Ovary (tissue), 9 donors: ENCODE data around the gene STAT4. TPM values are rescaled to one million over a fixed set of nuclear protein-coding genes. Genes with fewer than 3 reads are reported as not detected.

Experiments
- DNase-seq, 5 donors: peaks; one replicate each; pipeline ENCODE4 v3.0.0-alpha.2; 2019 to 2020
- H3K27ac ChIP-seq, 2 donors: fragments of 200-600 bp; one replicate each; pipeline versions ENCODE4 v1.5.1 to v1.8.0; 2019 to 2022
- H3K27me3 ChIP-seq: fragments of 200-600 bp; one replicate; pipeline ENCODE4 v1.8.0; 2022
- H3K36me3 ChIP-seq: fragments of 200-600 bp; sonication (generic); one replicate; pipeline ENCODE4 v1.5.1; 2019
- H3K4me1 ChIP-seq: one replicate; pipeline ENCODE4 v1.8.1; 2013; ENCODE audit warnings: mild to moderate bottlenecking, moderate library complexity; ENCODE audit not compliant: insufficient read depth
- H3K4me3 ChIP-seq: fragments of 200-600 bp; sonication (generic); one replicate; pipeline ENCODE4 v1.5.1; 2017
- H3K9me3 ChIP-seq, 2 donors: fragments of 200-600 bp in 1 of 2; sonication (generic) in 1 of 2; one replicate each; pipeline versions ENCODE4 v1.5.1 to v1.8.1; 2013 to 2019; ENCODE audit warnings: mild to moderate bottlenecking in 1 of 2, moderate library complexity in 1 of 2
- EP300 ChIP-seq: sonication (generic); formaldehyde crosslinking; IDR thresholded peaks from one replicate; pipeline ENCODE4 v1.6.1; 2017; ENCODE audit warnings: antibody characterized with exemption
- POLR2A ChIP-seq: fragments of 450-650 bp; IDR thresholded peaks from one replicate; pipeline ENCODE4 v1.6.1; 2017; ENCODE audit warnings: antibody characterized with exemption, mild to moderate bottlenecking, moderate library complexity
- WGBS, 3 donors: extraction: QIAGEN DNeasy Blood & Tissue Kit in 1 of 3; methylation state at CpG; one replicate each; pipeline versions ENCODE4 v1.1.5 to v1.1.7; 2013 to 2017; 5-methylcytosine and 5-hydroxymethylcytosine counted together
- intact Hi-C, 4 donors: fragments of 100-400 bp; cut with DNase I; formaldehyde crosslinking; loops; one replicate each; pipeline versions ENCODE4 v1.11.0 to v1.15.1; 2022 to 2023
- polyA plus RNA-seq, 2 donors: library from polyadenylated mRNA; stranded (reverse); fragments of 200-250 nt in 1 of 2; fragments of 350-450 nt in 1 of 2; fragmentation: Illumina TruSeq in 1 of 2; extraction: RNeasy Lipid Tissue Mini Kit (QIAGEN cat#74804) in 1 of 2; gene quantifications; one replicate each; pipeline ENCODE4 v1.2.3, GENCODE V29; 2013 to 2014
- total RNA-seq, 7 donors: library from RNA; depleted of rRNA in 2 of 7; stranded (reverse); fragments of >200 nt in 2 of 7; fragmentation: NEBNext Ultra II Directional in 3 of 7; extraction: Animal tissue kit (Norgen Biotek cat#: 25700) in 3 of 7; gene quantifications; one replicate each; pipeline versions ENCODE4 v1.1.0 to v1.2.4, GENCODE V29; 2016 to 2023
- TF ChIP-seq, protein P1 (sequence below), 3 donors: fragments of 450-650 bp in 2 of 3; fragments of 200-600 bp in 1 of 3; IDR thresholded peaks; one replicate each; pipeline versions ENCODE4 v1.5.1 to v1.8.0; 2016 to 2022; ENCODE audit warnings: antibody characterized with exemption in 3 of 3, mild to moderate bottlenecking in 1 of 3
- donor health status: DM: no; HTN: no; CAD: no; lungs with moderate emphysema.
- donor health status: DM: no; HTN: no; CAD: no.
- donor health status: Bipolar disorder and iron deficiency.
- donor health status: DM: yes; HTN: yes; CAD: no.
- donor health status: DM: no; HTN: no; CAD: no.
- donor health status: DM: yes; HTN: yes; CAD: no.

The STAT4 gene
- total and polyA plus RNA-seq, 9 donors, result 0.52 to 3.6 (median 1.5) TPM

DNA sequence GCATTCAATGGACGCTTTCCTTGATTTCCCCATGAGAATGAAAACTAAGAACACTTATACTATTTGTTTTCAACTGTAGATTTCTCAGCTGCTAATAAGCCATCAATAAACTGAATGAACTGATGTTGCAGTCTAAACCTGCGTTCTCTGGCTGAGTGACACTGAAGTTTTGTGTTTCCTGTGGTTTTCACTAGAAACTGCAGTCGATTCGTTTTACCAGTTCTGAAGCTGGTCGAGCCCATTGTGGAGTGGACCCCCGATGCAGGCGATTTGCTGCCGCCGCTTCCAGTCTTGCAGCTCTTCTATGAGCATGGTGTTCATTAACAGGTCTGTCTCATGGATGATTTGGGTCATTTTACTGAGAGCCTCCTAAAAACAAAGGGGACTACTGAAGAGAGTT is 86.2 kb downstream of the STAT4 start:
- no peaks in the 10 kb centered on the region for H3K27me3 ChIP-seq
- WGBS, 3 donors, result 91 to 96% (median 94%) methylated on average over 9 of the region's 9 CpGs
- H3K36me3 ChIP-seq, result no peaks in the 10 kb centered on the region
- no peaks in the 10 kb centered on the region for H3K9me3 ChIP-seq
- DNase-seq, result no peak
- TF ChIP-seq EP300 (no peak), POLR2A (no peak)
- TF ChIP-seq, protein P1, sequence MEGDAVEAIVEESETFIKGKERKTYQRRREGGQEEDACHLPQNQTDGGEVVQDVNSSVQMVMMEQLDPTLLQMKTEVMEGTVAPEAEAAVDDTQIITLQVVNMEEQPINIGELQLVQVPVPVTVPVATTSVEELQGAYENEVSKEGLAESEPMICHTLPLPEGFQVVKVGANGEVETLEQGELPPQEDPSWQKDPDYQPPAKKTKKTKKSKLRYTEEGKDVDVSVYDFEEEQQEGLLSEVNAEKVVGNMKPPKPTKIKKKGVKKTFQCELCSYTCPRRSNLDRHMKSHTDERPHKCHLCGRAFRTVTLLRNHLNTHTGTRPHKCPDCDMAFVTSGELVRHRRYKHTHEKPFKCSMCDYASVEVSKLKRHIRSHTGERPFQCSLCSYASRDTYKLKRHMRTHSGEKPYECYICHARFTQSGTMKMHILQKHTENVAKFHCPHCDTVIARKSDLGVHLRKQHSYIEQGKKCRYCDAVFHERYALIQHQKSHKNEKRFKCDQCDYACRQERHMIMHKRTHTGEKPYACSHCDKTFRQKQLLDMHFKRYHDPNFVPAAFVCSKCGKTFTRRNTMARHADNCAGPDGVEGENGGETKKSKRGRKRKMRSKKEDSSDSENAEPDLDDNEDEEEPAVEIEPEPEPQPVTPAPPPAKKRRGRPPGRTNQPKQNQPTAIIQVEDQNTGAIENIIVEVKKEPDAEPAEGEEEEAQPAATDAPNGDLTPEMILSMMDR (IDR thresholded peaks at IDR 0.05), result no peak
- no peak overlapping the region for H3K27ac ChIP-seq
- no peak overlapping the region for H3K4me3 ChIP-seq
- H3K4me1 ChIP-seq, result no peaks in the 10 kb centered on the region
- intact Hi-C loops, result no loop called here

DNA sequence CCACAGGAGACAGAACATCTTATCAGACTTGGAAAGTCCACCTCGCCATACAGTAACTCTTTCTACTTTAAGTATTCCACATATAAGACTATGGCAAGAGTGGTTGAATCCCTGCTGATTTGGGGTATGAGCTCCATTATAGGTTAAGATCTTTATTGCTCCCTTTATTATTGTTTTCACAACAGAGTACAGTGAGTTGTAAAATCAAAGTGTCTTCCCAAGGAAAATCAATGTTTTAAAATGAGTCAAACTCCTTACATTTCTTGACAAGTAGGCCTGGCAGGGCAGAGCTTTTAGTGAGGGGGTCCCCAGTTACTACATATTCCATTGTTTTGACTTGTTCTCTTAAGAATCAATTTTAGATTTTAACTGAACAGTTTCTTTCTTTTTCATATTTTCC is 87.2 kb downstream of the STAT4 start:
- 77 to 88% (median 88%) methylated on average over 1 of the region's 1 CpG for WGBS, 3 donors
- Histone ChIP-seq H3K27me3 (no peaks in the 10 kb centered on the region), H3K4me1 (no peaks in the 10 kb centered on the region), H3K9me3 (no peaks in the 10 kb centered on the region), H3K27ac (no peak overlapping the region), H3K4me3 (no peak overlapping the region), H3K36me3 (no peaks in the 10 kb centered on the region)
- no peak for DNase-seq
- intact Hi-C loops, result no loop called here
- no peak for TF ChIP-seq EP300
- TF ChIP-seq, protein P1 (IDR thresholded peaks at IDR 0.05), result no peak
- TF ChIP-seq POLR2A, result no peak

DNA sequence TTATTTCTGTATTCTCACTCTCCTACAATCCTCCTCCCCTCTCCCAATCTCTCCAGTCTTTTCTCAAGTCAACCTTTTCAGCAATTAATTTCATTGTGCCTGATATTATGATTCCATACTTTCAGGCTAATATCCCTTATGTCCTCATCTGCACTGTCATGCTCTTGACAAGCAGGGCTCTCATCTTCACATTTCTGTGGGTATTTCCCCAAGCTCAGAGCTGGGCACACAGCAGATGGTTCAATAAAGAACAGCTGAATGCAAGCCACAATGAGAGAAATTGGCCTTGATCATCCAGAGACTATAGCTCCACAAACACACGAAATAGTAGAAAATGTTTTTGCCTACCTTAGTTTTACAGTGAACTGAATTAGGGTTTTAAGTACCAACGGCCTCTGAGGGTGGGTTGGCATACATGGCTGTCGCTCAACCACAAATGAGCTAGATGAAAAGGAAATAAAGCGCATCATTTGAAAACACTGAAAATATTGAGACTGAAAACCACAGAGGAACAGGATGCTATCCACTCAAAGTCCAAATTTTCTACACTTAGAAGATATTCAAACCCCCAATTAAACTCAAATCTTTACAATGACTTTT is 89.3 kb downstream of the STAT4 start:
- Histone ChIP-seq H3K27ac (no peak overlapping the region), H3K27me3 (no peaks in the 10 kb centered on the region), H3K4me3 (no peak overlapping the region), H3K36me3 (no peaks in the 10 kb centered on the region), H3K4me1 (no peaks in the 10 kb centered on the region), H3K9me3 (no peaks in the 10 kb centered on the region)
- DNase-seq, result no peak
- 92 to 96% (median 95%) methylated on average over 4 of the region's 4 CpGs for WGBS, 3 donors
- intact Hi-C loops, result no loop called here
- TF ChIP-seq POLR2A (no peak), EP300 (no peak)
- TF ChIP-seq, protein P1 (IDR thresholded peaks at IDR 0.05), result no peak

DNA sequence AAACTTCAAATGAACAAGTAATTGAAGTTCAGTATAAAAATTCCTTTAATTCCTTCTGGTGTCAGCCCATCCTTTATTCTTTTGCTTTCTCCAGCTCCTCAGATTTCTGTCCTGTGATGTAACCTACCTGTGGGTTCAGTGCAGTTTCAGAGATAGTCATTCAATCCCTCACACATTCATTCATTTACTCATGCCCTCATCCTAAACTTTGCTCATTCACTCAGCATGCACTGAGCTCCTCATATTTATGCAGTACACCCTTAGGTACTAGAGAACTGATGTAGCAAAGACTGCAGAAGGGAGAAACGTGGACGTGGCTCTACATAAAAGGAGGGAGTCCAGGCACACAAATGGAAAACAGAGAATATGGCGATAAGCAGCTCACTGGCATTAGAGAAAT is 91.5 kb downstream of the STAT4 start:
- TF ChIP-seq, protein P1 (IDR thresholded peaks at IDR 0.05), result no peak
- TF ChIP-seq POLR2A, result no peak
- TF ChIP-seq EP300, result no peak

More for the DNA sequence above, 91.5 kb downstream of the STAT4 start:
- Histone ChIP-seq H3K36me3 (no peaks in the 10 kb centered on the region), H3K9me3 (no peaks in the 10 kb centered on the region), H3K4me1 (no peaks in the 10 kb centered on the region), H3K27me3 (no peaks in the 10 kb centered on the region), H3K27ac (no peak overlapping the region), H3K4me3 (no peak overlapping the region)
- intact Hi-C loops, result no loop called here
- no peak for DNase-seq
- 85 to 93% (median 87%) methylated on average over 3 of the region's 3 CpGs for WGBS, 3 donors
